ENCODE results near the gene SIK3. TPM values are rescaled to one million over a fixed set of nuclear protein-coding genes. Genes with fewer than 3 reads are reported as not detected.

The SIK3 gene
- total and polyA plus RNA-seq, 2 experiments from 2014 or later = 6.1 to 33.9 TPM

DNA sequence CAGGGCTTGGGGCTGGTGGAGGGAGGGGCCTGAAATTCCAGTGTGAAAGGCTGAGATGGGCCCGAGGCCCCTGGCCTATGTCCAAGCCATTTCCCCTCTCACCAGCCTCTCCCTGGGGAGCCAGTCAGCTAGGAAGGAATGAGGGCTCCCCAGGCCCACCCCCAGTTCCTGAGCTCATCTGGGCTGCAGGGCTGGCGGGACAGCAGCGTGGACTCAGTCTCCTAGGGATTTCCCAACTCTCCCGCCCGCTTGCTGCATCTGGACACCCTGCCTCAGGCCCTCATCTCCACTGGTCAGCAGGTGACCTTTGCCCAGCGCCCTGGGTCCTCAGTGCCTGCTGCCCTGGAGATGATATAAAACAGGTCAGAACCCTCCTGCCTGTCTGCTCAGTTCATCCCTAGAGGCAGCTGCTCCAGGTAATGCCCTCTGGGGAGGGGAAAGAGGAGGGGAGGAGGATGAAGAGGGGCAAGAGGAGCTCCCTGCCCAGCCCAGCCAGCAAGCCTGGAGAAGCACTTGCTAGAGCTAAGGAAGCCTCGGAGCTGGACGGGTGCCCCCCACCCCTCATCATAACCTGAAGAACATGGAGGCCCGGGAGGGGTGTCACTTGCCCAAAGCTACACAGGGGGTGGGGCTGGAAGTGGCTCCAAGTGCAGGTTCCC lies 268.6 kb downstream of the SIK3 start, which contains the start of gene APOC3:
APOC3 (plus strand) TSS at position 383 of the 659 bp plus-strand sequence. CDS start 676 bp downstream, outside the sequence.
- Mint-ChIP-seq H3K27ac (no peak within 1 kb of the TSS), H3K36me3 (ENCODE audit: low read depth) (no peaks in the 10 kb centered on the region), H3K9me3 (no peaks in the 10 kb centered on the region), H3K4me1 (peaks cover under 1% of the 10 kb centered on the region), H3K4me3 (no peak within 1 kb of the TSS), H3K27me3 (ENCODE audit: insufficient read depth, low read depth, poor library complexity) (peaks cover 9% of the 10 kb centered on the region)
- Histone ChIP-seq H3K79me2 (replicated peaks; ENCODE audit: insufficient read depth) (no peaks in the 10 kb centered on the region), H4K20me1 (replicated peaks; ENCODE audit: insufficient read depth) (no peaks in the 10 kb centered on the region), H3F3A (replicated peaks; ENCODE audit: low read depth) (no peaks in the 10 kb centered on the region), H3K36me3 (ENCODE audit: insufficient read depth) (no peaks in the 10 kb centered on the region), H3K9me2 (ENCODE audit: insufficient read depth) (no peaks in the 10 kb centered on the region), H3K4me2 (no peak within 1 kb of the TSS), H2AFZ (no peak within 1 kb of the TSS), H3K27me3 (ENCODE audit: insufficient read depth) (no peaks in the 10 kb centered on the region), H3K4me3 (no peak within 1 kb of the TSS), H3K4me1 (ENCODE audit: insufficient read depth) (no peaks in the 10 kb centered on the region), H3K27ac (ENCODE audit: low read depth) (no peak within 1 kb of the TSS)
- DNase-seq (ENCODE audit: low spot score) (no peak), ATAC-seq (peak; percentile 23)
- TF ChIP-seq EZH2 (IDR thresholded peaks at IDR 0.05; ENCODE audit: low read depth, unreplicated experiment) (no peak), NANOG (IDR thresholded peaks at IDR 0.05; ENCODE audit: borderline replicate concordance) (no peak), ZNF114 (CRISPR knock-in tag; IDR thresholded peaks at IDR 0.05) (no peak), STAT1 (IDR thresholded peaks at IDR 0.05; ENCODE audit: unreplicated experiment) (no peak), ZNF331 (CRISPR knock-in tag; IDR thresholded peaks at IDR 0.05; ENCODE audit: low read depth) (no peak), CREB1 (CRISPR knock-in tag; IDR thresholded peaks at IDR 0.05; ENCODE audit: low read depth) (no peak), POLR2AphosphoS5 (IDR thresholded peaks at IDR 0.05; ENCODE audit: low read depth) (no peak), JUNB (IDR thresholded peaks at IDR 0.05; ENCODE audit: unreplicated experiment) (no peak)
- TF ChIP-seq, protein P1, sequence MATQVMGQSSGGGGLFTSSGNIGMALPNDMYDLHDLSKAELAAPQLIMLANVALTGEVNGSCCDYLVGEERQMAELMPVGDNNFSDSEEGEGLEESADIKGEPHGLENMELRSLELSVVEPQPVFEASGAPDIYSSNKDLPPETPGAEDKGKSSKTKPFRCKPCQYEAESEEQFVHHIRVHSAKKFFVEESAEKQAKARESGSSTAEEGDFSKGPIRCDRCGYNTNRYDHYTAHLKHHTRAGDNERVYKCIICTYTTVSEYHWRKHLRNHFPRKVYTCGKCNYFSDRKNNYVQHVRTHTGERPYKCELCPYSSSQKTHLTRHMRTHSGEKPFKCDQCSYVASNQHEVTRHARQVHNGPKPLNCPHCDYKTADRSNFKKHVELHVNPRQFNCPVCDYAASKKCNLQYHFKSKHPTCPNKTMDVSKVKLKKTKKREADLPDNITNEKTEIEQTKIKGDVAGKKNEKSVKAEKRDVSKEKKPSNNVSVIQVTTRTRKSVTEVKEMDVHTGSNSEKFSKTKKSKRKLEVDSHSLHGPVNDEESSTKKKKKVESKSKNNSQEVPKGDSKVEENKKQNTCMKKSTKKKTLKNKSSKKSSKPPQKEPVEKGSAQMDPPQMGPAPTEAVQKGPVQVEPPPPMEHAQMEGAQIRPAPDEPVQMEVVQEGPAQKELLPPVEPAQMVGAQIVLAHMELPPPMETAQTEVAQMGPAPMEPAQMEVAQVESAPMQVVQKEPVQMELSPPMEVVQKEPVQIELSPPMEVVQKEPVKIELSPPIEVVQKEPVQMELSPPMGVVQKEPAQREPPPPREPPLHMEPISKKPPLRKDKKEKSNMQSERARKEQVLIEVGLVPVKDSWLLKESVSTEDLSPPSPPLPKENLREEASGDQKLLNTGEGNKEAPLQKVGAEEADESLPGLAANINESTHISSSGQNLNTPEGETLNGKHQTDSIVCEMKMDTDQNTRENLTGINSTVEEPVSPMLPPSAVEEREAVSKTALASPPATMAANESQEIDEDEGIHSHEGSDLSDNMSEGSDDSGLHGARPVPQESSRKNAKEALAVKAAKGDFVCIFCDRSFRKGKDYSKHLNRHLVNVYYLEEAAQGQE (IDR thresholded peaks at IDR 0.05; ENCODE audit: unreplicated experiment) = no peak
- TF ChIP-seq, protein P2, sequence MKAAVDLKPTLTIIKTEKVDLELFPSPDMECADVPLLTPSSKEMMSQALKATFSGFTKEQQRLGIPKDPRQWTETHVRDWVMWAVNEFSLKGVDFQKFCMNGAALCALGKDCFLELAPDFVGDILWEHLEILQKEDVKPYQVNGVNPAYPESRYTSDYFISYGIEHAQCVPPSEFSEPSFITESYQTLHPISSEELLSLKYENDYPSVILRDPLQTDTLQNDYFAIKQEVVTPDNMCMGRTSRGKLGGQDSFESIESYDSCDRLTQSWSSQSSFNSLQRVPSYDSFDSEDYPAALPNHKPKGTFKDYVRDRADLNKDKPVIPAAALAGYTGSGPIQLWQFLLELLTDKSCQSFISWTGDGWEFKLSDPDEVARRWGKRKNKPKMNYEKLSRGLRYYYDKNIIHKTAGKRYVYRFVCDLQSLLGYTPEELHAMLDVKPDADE (IDR thresholded peaks at IDR 0.05) = no peak
- TF ChIP-seq, protein P3, sequence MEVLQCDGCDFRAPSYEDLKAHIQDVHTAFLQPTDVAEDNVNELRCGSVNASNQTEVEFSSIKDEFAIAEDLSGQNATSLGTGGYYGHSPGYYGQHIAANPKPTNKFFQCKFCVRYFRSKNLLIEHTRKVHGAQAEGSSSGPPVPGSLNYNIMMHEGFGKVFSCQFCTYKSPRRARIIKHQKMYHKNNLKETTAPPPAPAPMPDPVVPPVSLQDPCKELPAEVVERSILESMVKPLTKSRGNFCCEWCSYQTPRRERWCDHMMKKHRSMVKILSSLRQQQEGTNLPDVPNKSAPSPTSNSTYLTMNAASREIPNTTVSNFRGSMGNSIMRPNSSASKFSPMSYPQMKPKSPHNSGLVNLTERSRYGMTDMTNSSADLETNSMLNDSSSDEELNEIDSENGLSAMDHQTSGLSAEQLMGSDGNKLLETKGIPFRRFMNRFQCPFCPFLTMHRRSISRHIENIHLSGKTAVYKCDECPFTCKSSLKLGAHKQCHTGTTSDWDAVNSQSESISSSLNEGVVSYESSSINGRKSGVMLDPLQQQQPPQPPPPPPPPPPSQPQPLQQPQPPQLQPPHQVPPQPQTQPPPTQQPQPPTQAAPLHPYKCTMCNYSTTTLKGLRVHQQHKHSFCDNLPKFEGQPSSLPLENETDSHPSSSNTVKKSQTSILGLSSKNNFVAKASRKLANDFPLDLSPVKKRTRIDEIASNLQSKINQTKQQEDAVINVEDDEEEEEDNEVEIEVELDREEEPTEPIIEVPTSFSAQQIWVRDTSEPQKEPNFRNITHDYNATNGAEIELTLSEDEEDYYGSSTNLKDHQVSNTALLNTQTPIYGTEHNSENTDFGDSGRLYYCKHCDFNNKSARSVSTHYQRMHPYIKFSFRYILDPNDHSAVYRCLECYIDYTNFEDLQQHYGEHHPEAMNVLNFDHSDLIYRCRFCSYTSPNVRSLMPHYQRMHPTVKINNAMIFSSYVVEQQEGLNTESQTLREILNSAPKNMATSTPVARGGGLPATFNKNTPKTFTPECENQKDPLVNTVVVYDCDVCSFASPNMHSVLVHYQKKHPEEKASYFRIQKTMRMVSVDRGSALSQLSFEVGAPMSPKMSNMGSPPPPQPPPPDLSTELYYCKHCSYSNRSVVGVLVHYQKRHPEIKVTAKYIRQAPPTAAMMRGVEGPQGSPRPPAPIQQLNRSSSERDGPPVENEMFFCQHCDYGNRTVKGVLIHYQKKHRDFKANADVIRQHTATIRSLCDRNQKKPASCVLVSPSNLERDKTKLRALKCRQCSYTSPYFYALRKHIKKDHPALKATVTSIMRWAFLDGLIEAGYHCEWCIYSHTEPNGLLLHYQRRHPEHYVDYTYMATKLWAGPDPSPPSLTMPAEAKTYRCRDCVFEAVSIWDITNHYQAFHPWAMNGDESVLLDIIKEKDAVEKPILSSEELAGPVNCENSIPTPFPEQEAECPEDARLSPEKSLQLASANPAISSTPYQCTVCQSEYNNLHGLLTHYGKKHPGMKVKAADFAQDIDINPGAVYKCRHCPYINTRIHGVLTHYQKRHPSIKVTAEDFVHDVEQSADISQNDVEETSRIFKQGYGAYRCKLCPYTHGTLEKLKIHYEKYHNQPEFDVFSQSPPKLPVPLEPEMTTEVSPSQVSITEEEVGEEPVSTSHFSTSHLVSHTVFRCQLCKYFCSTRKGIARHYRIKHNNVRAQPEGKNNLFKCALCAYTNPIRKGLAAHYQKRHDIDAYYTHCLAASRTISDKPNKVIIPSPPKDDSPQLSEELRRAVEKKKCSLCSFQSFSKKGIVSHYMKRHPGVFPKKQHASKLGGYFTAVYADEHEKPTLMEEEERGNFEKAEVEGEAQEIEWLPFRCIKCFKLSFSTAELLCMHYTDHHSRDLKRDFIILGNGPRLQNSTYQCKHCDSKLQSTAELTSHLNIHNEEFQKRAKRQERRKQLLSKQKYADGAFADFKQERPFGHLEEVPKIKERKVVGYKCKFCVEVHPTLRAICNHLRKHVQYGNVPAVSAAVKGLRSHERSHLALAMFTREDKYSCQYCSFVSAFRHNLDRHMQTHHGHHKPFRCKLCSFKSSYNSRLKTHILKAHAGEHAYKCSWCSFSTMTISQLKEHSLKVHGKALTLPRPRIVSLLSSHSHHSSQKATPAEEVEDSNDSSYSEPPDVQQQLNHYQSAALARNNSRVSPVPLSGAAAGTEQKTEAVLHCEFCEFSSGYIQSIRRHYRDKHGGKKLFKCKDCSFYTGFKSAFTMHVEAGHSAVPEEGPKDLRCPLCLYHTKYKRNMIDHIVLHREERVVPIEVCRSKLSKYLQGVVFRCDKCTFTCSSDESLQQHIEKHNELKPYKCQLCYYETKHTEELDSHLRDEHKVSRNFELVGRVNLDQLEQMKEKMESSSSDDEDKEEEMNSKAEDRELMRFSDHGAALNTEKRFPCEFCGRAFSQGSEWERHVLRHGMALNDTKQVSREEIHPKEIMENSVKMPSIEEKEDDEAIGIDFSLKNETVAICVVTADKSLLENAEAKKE (CRISPR knock-in tag; IDR thresholded peaks at IDR 0.05) = no peak

All from GM23338 (cell line).